ENCODE measurements around the gene OGFRL1.

The OGFRL1 gene

DNA sequence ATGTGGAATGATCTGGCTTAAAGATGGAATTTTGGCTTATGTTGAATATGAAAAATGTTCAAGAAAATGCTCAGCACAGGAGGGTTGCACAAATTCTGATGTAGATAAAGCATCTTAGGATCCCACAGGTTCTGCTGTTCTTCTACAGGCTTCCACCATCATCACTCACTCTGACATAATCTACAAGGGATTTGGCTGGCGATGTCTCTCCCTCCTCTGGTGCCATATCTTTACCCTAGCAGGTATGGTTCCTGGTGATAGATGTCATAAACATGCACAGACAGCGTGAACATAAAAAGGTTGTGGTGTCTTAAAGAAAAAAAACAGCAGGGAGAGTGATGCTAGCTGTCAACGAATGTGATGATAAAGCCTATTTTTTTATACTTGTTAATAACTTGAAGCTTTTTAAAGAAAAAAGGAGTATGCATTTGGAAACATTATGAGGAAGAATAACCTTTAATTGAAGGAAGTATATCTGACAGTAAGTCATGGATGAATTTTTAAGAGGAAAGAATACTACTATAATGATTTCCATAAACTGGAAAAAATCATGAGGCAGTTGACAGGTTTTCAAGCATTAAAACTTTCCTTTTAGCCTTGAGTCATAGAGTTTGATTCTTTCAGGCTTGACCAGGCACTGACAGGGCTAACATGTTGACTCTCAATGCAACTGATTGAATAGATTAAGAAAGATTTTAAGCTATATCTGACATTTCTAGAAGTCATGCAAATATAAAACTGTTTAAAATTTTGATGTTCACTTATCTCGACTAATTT is 50.1 kb downstream of the OGFRL1 start:
- DNase-seq (ENCODE audit: low read depth), result no peak
- H3K4me3 ChIP-seq (ENCODE audit: low read length), result no peak overlapping the region
- TF ChIP-seq, protein P1, sequence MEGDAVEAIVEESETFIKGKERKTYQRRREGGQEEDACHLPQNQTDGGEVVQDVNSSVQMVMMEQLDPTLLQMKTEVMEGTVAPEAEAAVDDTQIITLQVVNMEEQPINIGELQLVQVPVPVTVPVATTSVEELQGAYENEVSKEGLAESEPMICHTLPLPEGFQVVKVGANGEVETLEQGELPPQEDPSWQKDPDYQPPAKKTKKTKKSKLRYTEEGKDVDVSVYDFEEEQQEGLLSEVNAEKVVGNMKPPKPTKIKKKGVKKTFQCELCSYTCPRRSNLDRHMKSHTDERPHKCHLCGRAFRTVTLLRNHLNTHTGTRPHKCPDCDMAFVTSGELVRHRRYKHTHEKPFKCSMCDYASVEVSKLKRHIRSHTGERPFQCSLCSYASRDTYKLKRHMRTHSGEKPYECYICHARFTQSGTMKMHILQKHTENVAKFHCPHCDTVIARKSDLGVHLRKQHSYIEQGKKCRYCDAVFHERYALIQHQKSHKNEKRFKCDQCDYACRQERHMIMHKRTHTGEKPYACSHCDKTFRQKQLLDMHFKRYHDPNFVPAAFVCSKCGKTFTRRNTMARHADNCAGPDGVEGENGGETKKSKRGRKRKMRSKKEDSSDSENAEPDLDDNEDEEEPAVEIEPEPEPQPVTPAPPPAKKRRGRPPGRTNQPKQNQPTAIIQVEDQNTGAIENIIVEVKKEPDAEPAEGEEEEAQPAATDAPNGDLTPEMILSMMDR (IDR thresholded peaks at IDR 0.05; ENCODE audit: insufficient read depth, low read depth, low read length, missing control alignments), result no peak

DNA sequence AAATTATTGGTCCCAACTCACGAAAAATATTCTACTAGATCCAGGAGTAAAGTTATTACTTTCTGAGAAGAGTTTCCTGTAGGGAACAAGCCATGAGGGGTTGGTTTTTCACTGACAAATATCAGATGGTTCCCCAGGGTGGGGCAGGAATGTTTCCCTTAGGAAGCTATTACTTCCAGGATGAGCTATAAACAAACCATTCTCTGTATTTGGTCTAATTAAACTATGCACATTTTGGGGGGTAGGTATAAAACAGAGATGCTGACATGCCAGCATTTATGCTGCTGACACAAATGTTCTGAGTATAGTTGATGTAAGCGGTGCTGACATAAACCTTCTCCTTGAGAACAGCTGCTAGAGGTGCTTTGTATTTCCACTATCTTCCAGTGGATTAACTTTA is 54.2 kb downstream of the OGFRL1 start:
- DNase-seq (ENCODE audit: low read depth), result no peak
- no peak overlapping the region for H3K4me3 ChIP-seq (ENCODE audit: low read length)
- TF ChIP-seq, protein P1 (IDR thresholded peaks at IDR 0.05; ENCODE audit: insufficient read depth, low read depth, low read length, missing control alignments), result no peak

DNA sequence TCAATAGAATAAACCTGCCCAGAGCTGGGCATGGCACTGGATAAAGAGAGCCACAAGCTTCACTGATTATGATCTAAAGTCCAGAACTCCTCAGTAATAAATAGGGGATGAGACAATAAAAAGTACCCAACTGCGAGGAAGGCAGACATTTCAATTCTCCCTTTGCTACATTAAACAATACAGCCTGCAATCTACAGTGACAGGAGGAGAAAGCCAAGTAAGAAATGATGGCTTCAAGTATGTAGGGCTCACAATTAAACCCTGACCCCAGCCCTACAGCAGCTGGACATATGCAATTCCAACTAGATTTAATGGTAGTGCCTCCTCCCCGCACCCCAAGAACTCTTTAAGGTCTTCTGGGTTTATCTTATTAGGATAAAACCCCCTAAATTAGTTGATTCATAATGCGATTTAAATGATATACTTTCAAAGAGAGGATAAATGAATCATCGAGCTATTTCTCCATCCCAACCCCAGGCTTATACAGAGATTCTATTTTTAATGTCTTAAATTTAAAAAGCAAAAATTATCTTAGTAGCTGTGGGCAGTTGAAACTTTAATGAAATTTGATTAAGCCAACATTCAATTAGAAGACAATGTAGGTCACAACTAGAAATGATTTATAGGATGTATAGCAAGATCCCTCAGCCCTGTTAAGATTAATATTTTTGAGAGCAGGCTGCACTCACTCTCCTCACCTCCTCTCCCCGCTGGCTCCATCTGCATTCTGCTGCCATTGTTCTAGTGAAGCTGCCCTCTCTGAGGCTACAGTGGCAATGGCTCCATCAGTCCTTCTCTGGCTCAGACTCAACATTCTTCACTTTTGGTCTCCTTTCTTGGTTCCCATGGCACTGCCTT is 57.1 kb downstream of the OGFRL1 start:
- no peak overlapping the region for H3K4me3 ChIP-seq (ENCODE audit: low read length)
- no peak for DNase-seq (ENCODE audit: low read depth)
- TF ChIP-seq, protein P1 (IDR thresholded peaks at IDR 0.05; ENCODE audit: insufficient read depth, low read depth, low read length, missing control alignments), result no peak

DNA sequence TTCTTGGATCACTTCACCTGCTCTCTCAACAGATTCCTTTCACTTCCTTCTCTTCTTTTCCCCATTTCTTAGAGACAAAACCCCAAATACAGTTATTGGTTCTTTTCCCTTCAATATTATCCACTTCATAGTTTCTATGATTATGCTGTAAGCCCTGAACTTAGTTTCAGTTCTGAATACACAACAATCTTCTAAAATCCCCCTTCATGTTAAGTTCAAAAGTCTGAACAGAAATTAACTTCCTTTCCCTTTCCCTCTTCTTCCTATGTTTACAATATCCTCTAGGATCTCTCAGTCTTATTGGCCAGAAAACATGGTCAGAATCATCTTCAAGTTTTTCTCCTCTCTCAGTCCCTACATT is 57.7 kb downstream of the OGFRL1 start:
- no peak for DNase-seq (ENCODE audit: low read depth)
- H3K4me3 ChIP-seq (ENCODE audit: low read length), result no peak overlapping the region
- TF ChIP-seq, protein P1 (IDR thresholded peaks at IDR 0.05; ENCODE audit: insufficient read depth, low read depth, low read length, missing control alignments), result no peak

DNA sequence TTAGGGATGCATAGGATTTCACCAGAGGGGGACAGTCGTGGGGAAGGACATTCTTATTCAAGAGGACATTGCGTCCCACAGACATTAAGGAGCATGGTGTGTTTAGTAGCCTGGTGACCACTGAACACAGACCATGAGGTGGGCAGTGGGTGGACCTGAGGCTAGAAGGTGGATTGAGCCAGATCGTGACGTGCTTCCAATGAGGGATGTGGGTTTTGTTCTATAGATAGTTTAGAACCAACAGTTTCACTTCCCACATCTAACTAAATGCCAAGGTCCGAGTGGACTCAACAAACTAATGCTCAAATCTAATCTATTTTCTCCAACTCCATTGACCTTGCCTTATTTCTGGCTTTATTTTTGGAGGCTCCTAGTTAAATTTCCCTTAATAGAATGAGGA is 58.5 kb downstream of the OGFRL1 start:
- TF ChIP-seq, protein P1 (IDR thresholded peaks at IDR 0.05; ENCODE audit: insufficient read depth, low read depth, low read length, missing control alignments), result no peak
- no peak overlapping the region for H3K4me3 ChIP-seq (ENCODE audit: low read length)
- DNase-seq (ENCODE audit: low read depth), result no peak

DNA sequence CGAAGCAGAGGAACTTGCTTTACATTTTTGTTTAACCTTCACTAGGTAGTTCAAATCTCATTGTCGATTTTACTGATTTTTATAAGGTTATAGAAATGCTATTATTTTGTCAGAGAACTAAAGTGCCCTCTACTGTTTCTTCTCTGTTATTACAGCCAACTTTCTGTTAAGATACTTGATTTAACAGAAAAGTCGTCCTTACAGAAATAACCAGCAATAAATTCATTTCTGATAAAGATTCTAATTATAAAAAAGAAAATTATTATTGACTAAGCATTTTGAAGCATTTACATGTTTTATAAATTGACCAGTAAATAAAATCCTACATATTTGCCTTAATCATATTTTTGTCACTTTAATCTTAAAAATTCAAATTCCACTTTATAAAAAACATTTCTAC is 60.8 kb downstream of the OGFRL1 start:
- TF ChIP-seq, protein P1 (IDR thresholded peaks at IDR 0.05; ENCODE audit: insufficient read depth, low read depth, low read length, missing control alignments), result peak; percentile 49
- no peak overlapping the region for H3K4me3 ChIP-seq (ENCODE audit: low read length)
- peak; percentile 48 for DNase-seq (ENCODE audit: low read depth)
